Measurements from ENCODE around the gene YARS1. TPM values are rescaled to one million over a fixed set of nuclear protein-coding genes. Genes with fewer than 3 reads are reported as not detected.

The YARS1 gene
- 10 to 100 TPM; 74.2 to 85.5 TPM for total RNA-seq
- long read RNA-seq, donor 1, transcript YARS-201 (13 exons, 3,238 nt) = major isoform, 15 of 27 reads
- long read RNA-seq, donor 1, partial matches to known transcripts = 9 of 27 reads
- long read RNA-seq, donor 1, other reads (novel, unspliced or antisense) = 2 of 27 reads
- long read RNA-seq, donor 2, transcript YARS-201 (13 exons, 3,238 nt) = major isoform, 111 of 149 reads
- long read RNA-seq, donor 2, partial matches to known transcripts = 13 of 149 reads
- long read RNA-seq, donor 2, other reads (novel, unspliced or antisense) = 23 of 149 reads

- intact Hi-C loops (cut with DNase I) = no loop called here
- DNase-seq (ENCODE audit: low spot score) = peak; percentile 100
Observed at GRCh38 chr1:32817159-32817814, at the start of gene YARS1, which contains the start of gene S100PBP. TSS of gene YARS1 (minus strand) at chr1:32817358. CDS start at chr1:32817244, 114 bp downstream. TSS of gene S100PBP (plus strand) at chr1:32817653. CDS start at chr1:32826100, 8,447 bp downstream.

- no peak for DNase-seq (ENCODE audit: low spot score)
- intact Hi-C loops (cut with DNase I) = no loop called here
Observed at GRCh38 chr1:32865639-32866405, 48.7 kb upstream of the YARS1 start.

GRCh38 chr1:32864375-32865019, 47.3 kb upstream of the YARS1 start:
- DNase-seq (ENCODE audit: low spot score) = no peak
- intact Hi-C loops (cut with DNase I) = no loop called here

- intact Hi-C loops (cut with DNase I) = no loop called here
- DNase-seq (ENCODE audit: low spot score) = no peak
Observed at GRCh38 chr1:32863881-32864245, 46.7 kb upstream of the YARS1 start.

GRCh38 chr1:32863218-32863880, 46.2 kb upstream of the YARS1 start:
- intact Hi-C loops (cut with DNase I) = no loop called here
- DNase-seq (ENCODE audit: low spot score) = no peak

- intact Hi-C loops (cut with DNase I) = no loop called here
- no peak for DNase-seq (ENCODE audit: low spot score)
Observed at GRCh38 chr1:32861904-32862695, 44.9 kb upstream of the YARS1 start.

GRCh38 chr1:32860566-32860965, 43.4 kb upstream of the YARS1 start:
- intact Hi-C loops (cut with DNase I) = no loop called here
- DNase-seq (ENCODE audit: low spot score) = no peak

- intact Hi-C loops (cut with DNase I) = no loop called here
- no peak for DNase-seq (ENCODE audit: low spot score)
Observed at GRCh38 chr1:32859915-32860314, 42.8 kb upstream of the YARS1 start.

GRCh38 chr1:32858791-32859190, 41.6 kb upstream of the YARS1 start:
- DNase-seq (ENCODE audit: low spot score) = no peak
- intact Hi-C loops (cut with DNase I) = no loop called here

- DNase-seq (ENCODE audit: low spot score) = no peak
- intact Hi-C loops (cut with DNase I) = no loop called here
Observed at GRCh38 chr1:32858136-32858535, 41.0 kb upstream of the YARS1 start.

- intact Hi-C loops (cut with DNase I) = no loop called here
- no peak for DNase-seq (ENCODE audit: low spot score)
Observed at GRCh38 chr1:32855861-32856617, 38.9 kb upstream of the YARS1 start.

- intact Hi-C loops (cut with DNase I) = no loop called here
- DNase-seq (ENCODE audit: low spot score) = no peak
Observed at GRCh38 chr1:32848354-32849063, 31.4 kb upstream of the YARS1 start.

GRCh38 chr1:32831878-32832277, 14.7 kb upstream of the YARS1 start:
- intact Hi-C loops (cut with DNase I) = no loop called here
- no peak for DNase-seq (ENCODE audit: low spot score)

- no peak for DNase-seq (ENCODE audit: low spot score)
- intact Hi-C loops (cut with DNase I) = no loop called here
Observed at GRCh38 chr1:32830092-32830852, 13.1 kb upstream of the YARS1 start.

GRCh38 chr1:32828341-32828740, 11.2 kb upstream of the YARS1 start:
- no peak for DNase-seq (ENCODE audit: low spot score)
- intact Hi-C loops (cut with DNase I) = no loop called here

- intact Hi-C loops (cut with DNase I) = no loop called here
- DNase-seq (ENCODE audit: low spot score) = no peak
Observed at GRCh38 chr1:32825181-32825580, 8.0 kb upstream of the YARS1 start.

Data from posterior vena cava (tissue), 2 donors.